ENCODE data around the gene ASF1B.
"Not testable (repeated sequence)": the region's sequence is repeated elsewhere in the genome, so short reads cannot be mapped to it uniquely, and the experiment has no call there.

The ASF1B gene

DNA sequence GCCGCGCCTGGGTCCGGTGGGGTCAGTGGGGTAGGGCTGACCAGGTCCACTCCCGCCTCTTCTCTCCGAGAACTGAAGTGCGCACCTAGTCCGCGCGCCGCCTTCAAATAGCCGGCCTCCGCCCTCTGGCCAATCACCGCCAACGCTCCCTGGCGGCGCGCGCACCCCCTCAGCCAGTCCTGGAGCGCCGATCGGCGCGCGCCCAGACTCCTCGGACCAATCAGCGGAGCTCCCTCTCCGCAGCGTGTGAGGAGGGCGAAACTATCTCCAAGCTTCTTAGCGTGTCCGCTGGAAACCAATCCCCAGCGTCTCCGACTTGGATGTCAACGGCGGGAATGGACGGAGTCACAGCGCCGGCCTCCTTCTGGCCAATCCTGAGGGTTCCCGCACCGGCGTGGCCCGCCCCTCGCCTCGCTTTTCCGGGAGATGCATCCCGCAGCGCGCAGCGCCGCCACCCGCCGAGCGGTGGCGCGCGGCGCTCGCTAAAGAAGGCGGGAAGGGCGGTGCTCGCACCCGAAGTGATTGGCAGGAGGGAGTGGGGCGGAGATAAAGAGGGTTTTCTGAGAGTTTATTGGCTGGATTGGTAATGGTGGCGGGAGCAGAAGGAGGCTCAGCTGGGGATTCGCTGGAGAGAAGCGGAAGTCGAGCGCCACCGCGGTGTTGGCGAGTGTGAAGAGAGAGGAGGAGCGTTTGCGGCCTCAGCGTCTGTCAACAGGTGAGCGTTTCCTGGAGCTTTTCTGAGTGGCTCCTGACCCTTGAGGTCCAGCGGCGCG is at the start of gene ASF1B:
TSS of gene ASF1B (minus strand) at position 81 of the 773 bp plus-strand sequence. CDS start 133 bp downstream, outside the sequence.
- DNase-seq, result peak; percentile 99

DNA sequence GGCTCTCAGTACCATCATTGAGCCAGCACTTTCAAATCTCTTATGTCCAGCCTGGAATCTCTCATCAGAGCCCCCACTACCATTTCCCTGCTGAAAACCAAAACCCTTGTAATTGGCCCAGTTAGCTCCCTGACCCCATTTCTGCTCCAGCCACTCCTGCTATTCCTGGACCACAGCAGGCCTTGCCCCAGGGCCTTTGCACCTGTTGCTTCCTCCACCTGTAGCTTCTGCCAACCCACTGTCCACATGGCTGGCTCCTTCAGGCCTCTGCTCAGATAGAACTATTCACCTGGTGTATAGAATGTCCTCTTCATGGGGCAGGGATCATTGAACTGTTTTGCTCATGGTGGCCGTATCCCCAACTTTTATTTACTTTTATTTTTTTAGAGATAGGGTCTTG is 49.3 kb upstream of the ASF1B start:
- not testable (repeated sequence) for DNase-seq

DNA sequence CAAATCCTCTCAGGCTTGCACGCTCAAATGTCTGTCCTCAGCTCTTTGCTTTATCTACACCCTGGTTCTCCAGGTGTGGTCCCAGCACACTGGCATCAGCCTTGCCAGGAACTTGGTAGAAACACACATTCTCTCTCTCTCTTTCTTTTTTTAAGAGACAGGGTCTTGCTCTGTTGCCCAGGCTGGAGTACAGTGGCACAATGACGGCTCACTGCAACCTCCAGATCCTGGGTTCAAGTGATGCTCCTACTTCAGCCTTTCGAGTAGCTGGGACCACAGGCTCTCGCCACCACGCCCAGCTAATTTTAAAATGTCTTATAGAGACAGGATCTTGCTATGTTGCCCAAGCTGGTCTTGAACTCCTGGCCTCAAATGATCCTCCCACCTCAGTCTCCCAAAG is 48.8 kb upstream of the ASF1B start:
- no peak for DNase-seq

DNA sequence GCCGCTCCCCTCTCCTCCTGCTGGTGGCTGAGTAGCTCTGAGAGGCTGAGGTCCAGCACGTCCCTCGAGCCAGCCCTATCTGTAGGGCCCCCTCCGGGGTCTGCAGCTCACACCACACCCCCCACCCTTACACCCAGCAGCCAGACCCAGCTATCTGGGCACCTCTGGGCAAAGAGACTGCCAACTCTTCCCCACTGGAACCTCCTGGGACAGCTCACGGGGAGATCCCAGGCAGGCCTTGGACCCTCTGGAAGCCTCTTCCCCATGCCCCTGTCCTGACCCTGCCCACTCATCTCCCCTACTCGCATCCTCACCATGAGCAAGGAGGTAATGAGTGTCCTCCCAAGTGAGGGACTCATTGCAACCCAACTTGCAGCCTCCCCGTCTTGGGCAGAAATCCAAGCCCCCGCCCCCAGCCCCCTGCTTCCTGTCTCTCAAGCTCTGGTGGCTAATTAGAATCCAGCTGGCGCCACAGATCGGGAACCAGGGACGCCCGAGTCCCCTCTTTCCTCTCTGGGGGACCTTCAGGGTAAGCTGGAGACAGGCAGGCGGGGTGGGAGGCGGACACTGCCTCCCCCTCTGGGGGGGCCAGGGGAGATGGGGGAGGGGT is 47.5 kb upstream of the ASF1B start:
- DNase-seq, result no peak

DNA sequence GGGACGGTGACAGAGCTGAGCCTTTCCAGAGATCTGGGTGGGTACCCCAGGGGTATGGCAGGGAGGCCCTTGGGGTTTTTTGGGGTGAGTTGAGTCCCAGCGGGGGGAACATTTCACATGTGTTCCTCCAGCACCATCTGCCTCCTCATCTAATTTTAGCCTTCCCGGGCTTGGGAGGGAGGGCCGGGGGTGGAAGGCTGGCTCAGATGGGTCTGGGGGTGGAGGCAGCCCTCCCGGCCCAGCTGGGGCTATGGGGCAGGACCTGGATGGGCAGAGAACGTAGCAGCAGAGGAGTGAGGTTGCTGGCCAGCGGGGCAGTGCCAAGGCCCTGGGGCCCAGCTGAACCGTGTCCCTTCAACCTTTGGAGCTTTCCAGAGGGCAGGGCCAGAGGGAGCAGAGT is 46.1 kb upstream of the ASF1B start:
- DNase-seq, result no peak

DNA sequence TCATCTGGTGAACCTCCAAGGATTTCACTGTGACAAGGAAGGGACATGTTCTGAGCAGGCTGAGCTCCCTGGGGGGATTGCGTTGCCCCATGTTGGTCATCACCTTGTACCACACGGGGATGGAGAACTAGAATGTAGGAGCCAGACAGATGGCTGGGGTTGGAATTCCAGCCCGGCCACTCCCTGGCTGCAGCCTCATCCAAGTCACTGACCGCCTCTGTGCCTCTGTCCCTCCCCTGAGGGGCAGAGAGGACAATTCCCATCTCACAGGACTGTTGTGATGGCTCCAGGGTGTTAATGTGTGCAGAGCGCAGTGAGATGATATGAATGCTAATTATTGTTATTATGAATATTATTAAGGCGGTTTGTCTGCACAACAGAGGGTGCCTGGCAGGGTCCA is 45.5 kb upstream of the ASF1B start:
- DNase-seq, result no peak

DNA sequence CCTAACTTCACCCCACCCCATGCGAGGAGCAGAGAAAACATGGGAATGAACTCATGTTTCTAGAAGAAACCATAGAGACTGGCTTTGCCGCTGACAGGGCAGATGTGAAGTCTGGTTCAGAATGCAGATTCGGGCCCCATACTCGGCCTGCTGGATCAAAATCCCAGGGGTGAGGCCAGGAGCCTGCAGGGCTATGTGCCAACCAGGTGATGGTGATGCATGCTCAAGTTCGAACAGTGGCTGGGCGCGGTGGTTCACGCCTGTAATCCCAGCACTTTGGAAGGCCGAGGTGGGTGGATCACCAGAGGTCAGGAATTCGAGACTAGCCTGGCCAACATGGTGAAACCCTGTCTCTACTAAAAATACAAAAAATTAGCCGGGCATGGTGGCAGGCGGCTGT is 44.8 kb upstream of the ASF1B start:
- DNase-seq, result not testable (repeated sequence)

DNA sequence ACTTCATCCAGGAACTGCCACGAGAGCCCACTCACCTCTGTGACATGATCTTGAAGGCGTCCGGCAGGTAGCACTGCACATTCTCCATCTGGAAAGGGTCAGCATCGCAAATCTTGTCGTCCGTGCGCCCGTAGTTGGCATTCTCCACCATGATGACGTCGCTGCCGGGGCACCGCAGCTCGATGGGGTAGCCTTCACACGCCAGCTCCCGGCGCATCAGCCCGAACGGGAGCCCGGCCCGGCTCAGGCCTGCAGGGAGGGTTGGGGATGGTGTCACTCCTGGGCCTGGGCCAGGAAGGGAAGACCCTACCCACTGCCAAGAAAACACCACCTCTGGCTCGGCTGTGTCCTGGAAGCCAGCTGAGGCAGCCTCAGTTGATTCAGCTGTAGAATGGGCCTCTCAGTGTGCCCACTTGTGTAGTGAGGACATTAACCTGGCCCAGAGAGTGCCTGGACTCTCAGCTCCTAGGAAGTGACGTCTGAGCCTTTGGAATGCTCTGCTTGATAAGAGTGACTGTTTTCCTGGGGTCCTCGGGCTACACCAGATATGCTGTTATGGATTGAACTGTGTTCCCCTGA is 41.2 kb upstream of the ASF1B start:
- no peak for DNase-seq

DNA sequence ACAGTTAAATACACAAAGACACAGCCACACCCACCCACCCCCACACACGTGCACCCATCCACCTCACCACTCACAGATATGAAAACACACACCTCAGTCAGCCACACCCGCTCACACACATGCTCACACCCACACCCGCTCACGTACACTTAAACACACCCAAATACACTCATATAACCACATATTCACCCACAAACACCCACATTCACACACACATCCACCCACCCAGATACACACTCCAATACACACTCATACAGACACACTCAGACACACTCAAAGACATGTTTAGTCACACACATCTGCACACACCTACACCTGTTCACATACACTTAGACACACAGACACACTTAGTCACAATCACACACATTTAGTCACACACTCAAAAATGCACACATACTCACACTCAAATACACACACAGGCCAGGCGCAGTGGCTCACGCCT is 39.0 kb upstream of the ASF1B start:
- DNase-seq, result no peak

DNA sequence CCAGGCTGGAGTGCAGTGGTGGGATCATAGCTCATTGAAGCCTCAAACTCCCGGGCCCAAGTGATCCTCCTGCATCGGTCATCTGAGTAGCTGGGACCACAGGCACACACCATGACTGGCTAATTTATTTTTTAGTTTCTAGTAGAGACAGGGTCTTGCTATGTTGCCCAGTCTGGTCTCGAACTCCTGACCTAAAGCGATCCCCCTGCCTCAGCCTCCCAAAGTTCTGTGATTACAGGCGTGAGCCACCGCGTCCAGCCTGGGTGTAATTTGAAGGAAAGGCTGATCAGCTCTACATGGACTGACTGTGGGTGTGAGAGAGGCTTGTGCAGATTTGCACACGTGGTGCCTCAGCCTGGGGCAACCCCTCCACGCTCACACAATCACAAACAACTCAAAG is 38.5 kb upstream of the ASF1B start:
- DNase-seq, result no peak

DNA sequence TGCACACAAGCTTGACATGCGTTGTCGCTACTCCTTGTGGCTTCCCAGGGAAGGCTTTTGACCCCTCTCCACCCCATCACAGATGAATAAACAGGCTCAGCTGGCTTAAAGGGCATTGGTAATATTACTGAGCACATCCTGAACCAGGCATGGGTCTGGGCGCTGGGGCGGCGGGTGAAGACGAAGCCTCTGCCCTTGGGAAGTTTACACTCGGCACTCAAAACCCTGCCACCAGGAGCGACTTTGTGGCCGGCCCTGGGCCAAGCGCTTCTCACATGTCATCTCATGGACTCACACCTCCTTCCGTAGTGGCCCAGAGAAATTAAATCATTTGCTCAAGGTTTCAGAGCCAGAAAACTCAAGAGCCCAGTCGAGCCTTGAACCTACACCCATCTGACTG is 32.6 kb upstream of the ASF1B start:
- DNase-seq, result no peak

DNA sequence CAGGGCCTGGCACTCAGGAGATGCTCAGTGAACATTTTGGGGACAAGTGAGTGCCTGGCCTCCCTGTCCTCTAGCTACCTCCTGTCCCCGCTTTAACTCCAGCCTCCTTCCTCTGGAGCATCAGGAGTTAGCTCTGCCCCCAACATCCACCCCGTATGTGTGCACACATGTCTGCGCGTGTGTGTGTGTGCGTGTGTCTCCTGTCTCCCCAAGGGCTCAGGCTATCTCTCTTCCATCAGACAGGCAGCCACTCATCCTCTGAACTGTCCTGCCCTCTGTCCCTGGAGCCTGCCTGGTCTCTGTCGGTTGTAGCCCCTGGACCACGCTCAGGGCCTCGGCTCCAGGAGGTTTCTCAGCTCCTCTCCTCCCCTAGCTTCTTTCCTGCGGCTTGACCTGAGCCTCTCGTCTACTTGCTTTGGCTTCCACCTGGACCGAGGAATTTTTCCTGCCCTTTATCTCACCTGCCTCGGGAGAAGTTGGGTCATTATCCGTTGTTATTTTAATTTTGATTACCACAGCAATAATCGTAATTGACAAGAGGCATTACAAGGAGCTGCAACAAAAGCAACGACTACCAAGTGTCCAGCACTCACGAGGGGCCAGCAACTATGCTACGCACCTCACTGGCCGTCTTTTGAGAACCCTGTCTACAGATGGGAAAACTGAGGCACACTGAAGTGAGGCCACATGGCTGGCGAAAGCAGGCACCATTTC is 32.0 kb upstream of the ASF1B start:
- no peak for DNase-seq

DNA sequence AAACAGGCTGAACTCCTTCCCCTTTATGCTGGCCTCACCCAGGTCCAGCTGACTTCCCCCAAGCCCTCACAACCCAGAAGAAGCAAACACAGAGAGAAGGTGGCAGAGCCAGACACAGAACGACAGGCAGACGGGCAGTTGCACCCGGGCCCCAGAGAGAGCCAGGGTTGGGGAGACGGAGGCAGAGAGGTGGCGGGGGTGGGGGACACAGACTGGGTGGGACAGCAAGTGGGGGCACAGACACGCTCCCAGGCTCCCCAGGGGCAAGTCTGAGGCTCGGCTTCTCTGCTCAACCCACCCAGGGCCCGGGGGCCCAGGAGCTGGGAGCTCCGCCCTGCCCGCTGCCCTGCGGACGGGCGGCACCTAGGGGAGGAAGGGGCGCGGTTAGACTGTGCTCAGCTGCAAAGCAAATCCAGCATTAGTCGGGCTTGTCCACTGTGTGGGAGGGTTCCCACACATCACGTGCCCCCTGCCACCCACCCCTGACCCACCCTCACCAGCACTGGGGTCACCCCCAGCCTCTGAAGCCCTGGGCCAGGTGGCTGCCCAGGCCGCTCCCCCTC is 31.3 kb upstream of the ASF1B start:
- peak; percentile 38 for DNase-seq

DNA sequence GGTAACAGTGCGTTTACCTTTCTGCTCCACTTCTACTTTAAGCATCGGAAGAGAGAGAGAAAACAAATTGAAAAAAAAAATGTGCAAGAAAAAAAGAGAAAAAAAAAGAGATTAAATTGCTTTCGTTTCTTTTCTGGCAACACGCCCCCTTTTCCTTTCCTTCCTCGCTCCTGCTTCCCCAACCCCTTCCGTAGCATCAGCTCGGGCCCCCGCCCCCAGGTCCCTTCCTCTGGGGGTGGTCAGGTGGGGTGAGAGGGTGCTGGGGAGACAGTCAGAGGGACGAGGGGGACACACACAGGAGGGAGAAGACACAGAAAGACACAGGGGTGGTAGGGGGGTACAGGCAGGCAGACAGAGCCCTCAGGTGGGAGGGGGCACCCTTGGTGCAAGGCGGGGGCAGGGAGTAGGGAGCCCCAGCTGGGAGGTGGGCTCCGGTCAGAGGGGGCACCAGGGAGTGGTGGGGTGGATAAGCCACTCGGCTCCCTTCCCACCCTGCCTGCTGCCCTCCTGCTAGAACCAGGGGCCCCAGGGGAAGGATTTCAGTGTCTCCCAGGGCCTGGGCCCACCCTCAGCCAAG is 30.7 kb upstream of the ASF1B start:
- DNase-seq, result peak; percentile 27

DNA sequence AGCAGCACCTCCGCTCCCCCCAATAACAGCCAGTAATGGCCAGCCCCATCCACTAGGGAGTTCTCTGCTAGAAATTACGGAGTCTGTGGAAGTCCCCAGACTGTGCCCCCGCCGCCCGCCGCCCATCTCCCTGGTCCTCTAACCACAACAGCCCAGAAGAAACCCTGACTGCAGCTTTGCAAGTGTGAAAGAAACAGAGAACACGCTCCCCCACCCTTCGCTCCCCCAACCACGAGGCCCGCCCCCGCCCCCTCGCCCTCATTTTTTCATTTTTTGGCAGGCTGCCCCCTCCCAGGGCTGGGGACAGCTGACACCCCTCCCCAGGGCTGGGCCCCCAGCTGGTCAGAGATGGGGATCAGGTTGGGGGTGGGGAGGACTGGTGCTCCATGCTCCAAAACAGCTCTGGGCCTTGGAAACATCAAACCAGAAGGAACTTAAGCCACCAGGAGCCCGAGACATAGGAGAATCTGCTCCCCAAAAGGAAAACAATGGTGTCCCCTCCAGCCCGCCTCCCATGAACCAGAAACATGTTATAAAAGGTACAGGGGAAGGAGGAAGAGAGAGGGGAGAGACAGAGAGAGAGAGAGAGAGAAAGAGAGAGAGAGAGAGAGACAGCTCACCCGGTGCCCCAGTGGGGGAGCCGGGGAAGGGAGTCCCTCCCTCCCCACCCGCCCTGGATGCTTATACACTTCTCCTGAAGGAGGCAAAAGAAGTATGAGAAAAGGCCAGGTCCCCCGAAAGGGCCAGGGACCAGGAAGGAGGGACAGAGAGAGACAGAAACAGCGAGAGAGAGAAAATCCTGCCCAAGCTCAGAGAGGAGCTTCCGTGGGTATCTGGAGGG is 29.8 kb upstream of the ASF1B start:
- peak; percentile 47 for DNase-seq

DNA sequence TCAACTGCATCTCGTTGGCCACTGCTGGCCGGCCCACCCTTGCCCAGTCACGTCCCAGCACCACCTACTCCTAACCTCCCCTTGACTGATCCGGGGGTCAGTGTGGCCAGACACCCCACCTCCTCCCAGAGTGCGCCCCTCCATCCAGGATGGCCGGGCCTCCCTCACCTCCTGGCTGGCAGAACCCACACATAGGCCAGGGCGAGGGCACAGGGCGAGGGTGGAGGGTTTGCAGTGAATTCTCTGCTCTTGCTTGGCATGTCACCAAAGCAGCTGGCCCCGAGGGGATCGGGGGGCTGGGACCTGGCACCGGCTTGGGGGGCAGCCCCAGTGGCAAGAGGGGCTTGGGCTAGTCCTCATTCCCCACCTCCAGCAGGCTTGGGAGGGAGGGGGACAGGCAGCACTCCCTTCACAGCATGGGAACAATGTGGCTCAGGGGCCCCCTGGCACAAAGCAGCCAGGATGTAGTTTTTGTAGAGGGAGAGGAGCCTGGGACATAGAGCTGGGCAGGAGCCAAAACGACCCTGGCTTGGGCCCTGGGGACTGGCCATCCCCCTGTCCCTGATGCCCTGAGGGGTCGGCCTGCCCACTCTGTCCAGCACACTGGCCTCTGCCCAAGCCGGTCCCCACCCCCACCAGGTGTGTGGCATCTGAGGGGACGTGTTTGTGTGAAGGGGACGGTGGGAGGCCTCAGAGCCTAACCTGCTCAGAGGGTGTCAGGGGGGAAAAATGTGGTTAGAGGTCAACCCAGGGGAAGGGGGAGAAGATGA is 28.5 kb upstream of the ASF1B start:
- DNase-seq, result no peak

DNA sequence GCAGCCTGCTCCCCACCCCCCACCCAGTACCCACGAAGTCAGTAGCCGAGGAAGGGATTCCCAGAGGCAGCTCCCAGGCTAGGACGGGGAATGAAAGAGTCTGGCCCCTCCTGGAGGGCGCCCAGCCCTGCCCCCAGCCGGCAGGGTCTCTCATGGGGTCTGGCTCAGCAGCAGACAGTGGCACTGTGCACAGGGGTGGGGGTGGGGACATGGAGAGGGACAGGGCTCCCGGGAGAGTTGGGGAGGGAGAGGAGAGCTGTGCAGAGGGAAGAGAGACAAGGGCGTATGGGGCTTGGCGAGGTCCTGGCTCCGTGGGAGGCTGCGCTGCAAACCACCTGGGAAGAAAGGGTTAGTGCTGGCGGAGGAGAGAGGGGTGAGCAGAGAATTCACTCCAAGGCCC is 27.7 kb upstream of the ASF1B start:
- DNase-seq, result no peak

DNA sequence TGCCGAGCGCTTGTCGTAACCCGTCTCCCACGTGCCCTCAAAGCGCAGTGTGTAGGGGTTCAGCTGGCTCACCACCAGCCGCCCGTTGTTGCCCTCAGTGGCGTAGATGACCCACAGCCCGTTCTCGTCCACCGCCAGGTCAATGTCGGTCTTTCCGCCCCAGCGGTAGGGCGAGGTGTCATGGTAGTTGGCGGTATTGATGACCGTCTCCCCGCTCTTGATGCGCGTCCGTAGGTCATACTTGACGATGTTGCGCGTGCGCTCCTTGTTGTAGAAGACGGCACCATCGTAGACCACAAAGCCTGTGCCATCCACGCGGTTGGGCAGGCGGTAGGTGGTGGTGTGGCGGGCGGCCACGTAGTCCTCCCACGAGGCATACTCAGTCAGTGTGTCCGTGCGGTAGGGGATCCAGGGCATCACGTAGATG is 26.5 kb upstream of the ASF1B start:
- no peak for DNase-seq

DNA sequence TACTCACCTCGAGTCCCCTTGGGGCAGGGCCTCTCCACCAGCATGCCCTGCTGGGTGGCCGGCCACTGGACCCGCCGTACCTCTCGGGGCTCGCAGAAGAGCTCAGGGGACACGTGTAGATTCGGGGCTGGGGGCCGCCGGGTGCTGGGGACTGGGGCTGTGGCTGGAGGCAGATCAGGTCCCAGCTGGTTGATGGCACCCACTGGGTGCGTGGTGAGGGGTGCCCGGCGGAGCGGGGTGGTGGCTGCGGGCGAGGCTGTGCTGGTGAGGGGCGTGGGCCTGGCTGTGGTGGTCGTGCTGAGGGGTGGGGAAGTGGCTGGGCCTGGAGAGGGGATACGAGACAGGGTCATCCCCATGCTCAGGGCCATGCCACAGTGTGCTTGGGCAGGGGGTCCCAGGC is 24.9 kb upstream of the ASF1B start:
- no peak for DNase-seq

DNA sequence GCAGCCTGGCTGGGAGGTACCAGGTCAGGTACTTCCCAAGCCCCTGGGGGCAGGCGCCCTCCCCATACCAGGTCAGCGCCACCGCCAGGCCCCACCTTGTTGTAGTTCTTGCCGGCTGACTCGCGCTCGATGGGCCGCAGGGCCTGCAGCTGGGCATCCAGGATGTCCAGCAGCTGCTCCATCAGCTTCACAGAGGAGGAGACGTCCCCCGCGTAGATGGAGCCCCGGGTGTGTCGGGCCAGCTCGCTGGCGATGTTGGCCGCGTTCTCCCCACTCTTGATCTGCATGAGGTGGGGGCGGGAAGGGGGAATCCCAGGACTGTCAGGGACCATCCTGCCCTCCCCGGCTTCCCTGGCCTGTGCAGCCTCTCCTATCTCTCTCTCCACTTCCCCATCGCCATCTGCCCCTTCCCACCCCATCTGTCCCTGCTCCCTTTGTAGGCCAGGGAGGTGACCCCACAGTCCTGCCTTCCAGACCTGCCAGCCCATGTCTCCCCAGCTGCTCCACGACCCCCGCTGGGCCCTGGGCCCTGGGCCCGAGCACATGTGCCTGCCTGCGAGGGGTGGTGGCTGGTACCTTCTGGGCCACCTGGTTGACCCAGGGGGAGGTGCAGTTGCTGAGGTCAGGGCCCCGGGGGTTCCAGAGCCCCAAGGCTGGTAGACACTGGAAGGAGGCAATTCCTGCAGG is 23.8 kb upstream of the ASF1B start:
- DNase-seq, result no peak

DNA sequence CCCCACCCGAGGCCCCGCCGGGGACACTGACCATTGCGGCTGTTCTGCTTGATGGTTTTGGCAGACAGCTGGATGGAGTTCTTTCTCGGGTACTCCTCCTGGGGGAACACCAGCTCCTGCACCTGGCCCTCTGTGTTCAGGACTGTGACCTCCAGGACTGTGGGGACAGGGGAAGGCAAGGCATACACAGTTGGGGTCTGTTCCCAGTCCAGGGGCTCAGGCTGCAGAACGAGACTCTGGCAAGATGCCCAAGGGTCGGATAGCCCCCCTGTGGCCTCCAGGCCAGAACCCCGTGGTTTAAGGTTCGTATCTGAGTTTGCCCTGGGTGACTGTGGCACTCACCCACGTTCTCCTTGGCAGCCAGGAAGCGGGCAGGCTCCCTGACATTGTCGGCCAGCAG is 22.7 kb upstream of the ASF1B start:
- DNase-seq, result no peak
